GM19467 (cell line): ENCODE data around the gene ATAT1.
"Not testable (repeated sequence)": the region's sequence is repeated elsewhere in the genome, so short reads cannot be mapped to it uniquely, and the experiment has no call there.

Experiments used
- ATAC-seq: cut with Tn5 transposase; IDR thresholded peaks from one replicate; pipeline ENCODE4 v1.9.1; 2021; ENCODE audit warnings: mild to moderate bottlenecking, moderate library complexity; ENCODE audit not compliant: unreplicated experiment

ATAT1 gene

DNA sequence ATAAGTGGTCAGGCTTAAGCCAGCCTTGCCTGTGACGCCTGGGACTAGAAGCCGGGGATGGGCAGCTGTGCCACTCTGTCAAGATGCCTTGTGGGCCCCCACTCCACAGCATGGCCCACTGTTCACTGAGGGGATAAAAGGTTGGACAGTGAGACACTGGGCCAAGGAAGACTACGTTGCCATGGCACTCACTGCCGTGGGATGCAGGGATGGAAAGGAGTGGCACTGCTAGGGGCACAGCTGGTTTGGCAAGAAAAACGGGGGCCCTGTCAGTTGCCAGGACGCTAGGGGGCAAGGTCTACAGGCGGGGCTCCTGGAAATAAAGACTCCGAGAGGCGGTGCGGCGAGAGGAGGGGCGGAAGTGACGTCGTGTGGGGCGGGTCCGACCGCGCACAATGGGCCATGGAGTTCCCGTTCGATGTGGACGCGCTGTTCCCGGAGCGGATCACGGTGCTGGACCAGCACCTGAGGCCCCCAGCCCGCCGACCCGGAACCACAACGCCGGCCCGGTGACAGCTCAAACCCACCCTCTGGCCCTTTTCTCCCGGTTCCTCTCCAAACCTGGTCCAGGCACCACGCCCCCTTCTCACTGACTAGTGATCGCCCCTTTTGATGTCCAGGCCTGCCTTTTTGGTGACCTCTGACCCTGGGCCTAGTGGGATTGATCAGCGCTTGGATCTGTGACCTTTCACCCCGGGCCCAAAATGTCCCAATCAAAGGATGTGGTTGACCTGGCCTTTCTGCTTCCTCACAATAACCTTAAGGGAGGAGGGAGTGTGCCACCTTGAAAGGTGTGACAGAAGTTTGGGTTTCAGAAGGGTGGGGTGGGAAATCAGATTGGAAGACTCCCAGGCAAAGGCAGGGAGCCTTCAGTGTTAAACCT lies at the start of gene ATAT1:
TSS of gene ATAT1 (plus strand) at position 391 of the 883 bp plus-strand sequence.
- peak; percentile 54 for ATAC-seq

DNA sequence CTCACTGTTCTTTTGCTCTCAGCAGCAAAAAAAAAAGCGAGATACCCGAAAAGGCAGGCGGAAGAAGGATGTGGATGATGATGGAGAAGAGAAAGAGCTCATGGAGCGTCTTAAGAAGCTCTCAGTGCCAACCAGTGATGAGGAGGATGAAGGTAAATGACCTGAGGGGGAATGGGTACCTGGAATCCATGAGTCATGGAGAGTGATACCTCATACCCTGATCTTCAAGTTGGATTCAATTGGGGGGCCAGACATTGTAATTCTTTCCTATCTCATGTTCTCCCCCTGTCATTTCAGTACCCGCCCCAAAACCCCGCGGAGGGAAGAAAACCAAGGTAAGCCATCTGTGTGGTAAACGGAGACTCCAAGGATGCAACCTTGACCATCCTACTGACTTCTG lies 48.6 kb upstream of the ATAT1 start:
- ATAC-seq = no peak

DNA sequence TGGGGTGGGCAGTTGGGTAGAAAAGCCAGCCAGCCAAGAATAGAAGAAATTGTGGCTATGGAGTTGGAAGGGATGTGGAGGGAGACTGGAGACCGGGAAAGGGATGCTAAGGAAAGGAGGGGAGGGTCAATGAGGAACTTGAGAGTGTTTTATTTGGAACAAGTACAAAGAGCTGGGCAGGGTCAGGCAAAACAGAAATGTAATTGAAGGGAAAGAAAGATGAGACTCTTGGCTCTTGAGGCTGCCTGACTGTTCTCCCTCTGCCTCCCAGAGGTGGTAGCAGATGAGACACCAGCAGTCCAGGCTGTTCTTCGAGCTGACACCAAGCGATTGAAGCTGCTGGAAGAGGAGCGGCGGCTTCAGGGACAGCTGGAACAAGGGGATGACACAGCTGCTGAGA lies 42.8 kb upstream of the ATAT1 start:
- no peak for ATAC-seq

DNA sequence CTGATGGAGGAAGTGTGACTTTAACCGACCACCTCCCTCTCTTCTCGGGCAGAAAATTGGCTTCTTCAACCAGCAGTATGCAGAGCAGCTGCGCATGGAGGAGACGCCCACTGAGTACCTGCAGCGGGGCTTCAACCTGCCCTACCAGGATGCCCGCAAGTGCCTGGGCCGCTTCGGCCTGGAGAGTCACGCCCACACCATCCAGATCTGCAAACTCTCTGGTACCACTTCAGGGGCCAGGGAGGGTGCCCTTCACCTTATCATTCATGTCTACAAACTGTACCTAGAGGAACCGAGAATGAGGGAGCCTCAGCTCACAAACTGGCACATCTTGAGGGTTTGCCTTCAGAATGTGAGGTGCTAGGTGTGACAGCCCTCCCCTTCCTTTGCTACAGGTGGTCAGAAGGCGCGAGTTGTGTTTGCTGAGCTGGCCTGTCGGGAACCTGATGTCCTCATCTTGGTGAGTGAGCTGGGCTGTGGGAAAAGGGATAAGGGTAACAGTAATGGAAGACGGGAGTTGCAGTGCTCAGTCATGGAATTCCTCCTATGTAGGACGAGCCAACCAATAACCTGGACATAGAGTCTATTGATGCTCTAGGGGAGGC lies 36.8 kb upstream of the ATAT1 start:
- ATAC-seq = no peak

- no peak for ATAC-seq
Measured at GRCh38 chr6:30590509-30590908, 36.2 kb upstream of the ATAT1 start.

DNA sequence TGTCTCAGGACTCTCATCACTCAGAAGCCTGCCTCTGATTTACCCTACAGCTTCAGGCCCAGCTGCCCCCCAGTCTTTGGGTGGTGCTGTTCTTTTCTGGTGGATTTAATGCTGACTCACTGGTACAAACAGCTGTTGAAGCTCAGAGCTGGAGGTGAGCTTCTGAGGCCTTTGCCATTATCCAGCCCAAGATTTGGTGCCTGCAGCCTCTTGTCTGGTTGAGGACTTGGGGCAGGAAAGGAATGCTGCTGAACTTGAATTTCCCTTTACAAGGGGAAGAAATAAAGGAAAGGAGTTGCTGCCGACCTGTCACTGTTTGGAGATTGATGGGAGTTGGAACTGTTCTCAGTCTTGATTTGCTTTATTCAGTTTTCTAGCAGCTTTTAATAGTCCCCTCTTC lies 35.7 kb upstream of the ATAT1 start:
- no peak for ATAC-seq

DNA sequence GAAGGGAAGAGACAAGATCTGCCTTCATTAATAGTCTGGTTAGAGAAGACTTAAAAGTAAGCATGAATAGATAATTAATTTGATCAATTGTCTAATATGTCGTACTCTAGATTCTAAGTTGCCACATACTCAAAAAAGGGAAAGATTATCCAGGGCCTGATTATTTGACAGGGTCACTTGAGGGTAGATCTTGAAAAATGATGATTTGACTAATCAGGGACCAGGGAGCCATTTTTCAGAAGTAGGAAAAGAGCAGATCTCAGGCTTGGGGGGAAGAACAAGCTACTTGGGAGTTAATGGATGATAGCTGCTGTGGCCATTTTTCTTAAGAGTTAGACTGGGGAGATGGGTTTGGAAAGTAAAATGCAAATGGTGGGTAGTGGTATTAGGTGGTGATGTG lies 34.4 kb upstream of the ATAT1 start:
- ATAC-seq = no peak

DNA sequence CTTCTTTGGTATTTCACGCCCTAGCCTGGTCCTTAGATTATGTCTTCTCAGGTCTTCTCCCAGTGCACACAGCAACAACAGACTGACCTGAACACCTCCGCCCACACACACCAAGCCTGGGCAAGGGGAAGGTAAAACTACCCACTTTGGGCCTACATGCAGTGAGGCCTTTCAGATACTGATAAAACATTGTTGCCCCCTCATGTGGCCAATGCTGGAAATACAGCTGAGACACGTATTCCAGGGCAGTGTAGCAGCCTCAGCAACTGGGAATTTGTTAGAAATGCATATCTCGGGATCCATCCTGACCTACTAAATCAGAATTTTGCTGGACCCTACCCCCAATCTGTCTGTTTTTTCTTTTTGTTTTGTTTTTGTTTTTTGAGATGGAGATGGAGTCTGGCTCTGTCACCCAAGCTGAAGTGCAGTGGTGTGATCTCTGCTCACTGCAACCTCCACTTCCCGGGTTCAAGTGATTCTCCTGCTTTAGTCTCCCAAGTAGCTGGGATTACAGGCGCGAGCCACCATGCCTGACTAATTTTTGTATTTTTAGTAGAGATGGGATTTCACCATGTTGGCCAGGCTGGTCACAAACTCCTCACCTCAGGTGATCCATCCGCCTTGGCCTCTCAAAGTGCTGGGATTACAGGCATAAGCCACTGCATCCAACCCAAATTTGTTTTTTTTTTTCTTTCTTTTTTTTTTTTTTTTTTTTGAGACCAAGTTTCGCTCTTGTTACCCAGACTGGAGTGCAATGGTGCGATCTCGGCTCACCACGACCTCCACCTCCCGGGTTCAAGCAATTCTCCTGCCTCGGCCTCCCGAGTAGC lies 29.1 kb upstream of the ATAT1 start:
- ATAC-seq = not testable (repeated sequence)

- ATAC-seq = no peak
Measured at GRCh38 chr6:30598912-30599624, 27.6 kb upstream of the ATAT1 start.

GRCh38 chr6:30599625-30600324 lies 26.9 kb upstream of the ATAT1 start:
- ATAC-seq = no peak

GRCh38 chr6:30600451-30600961 lies 26.2 kb upstream of the ATAT1 start:
- no peak for ATAC-seq

DNA sequence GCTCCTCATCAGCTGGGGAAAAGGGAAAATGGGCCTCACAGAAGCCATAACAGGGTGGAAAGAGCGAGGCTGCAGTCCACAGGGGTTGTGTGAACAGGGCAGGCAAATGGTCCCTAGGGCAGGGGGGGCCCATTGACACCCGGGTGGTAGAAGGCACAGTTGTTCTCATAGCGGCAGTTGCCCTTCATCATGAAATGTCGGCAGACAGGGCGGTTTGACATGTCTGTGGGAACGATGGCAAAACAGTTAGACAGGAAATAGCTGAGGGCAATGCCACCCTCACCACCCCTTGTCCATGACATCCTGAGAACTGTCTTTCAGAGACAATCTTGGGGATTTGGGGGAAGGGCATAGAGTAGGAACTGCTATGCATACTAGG lies 25.2 kb upstream of the ATAT1 start:
- no peak for ATAC-seq

GRCh38 chr6:30601815-30602641 lies 24.6 kb upstream of the ATAT1 start:
- no peak for ATAC-seq

GRCh38 chr6:30603961-30604360 lies 22.7 kb upstream of the ATAT1 start:
- ATAC-seq = no peak

DNA sequence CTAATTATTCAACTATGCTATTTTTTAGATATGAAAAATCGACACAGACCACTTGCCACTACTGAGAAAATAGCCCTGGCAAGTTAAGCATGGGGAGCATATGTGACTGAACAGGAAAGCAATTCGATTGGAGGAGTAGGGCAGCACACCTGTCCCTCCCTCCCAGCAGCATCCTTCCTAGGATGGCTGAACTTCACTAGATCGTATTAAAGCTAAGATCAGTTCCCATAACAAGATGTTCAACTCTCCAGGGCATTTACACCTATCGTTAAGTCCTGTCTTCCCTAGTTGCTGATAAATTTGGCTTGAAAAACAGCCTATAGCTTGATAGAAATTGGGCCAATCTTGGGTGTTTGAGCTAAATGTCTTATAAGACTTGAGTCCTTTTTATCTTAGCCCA lies 16.6 kb upstream of the ATAT1 start:
- no peak for ATAC-seq

GRCh38 chr6:30611150-30611855 lies 15.4 kb upstream of the ATAT1 start:
- no peak for ATAC-seq

DNA sequence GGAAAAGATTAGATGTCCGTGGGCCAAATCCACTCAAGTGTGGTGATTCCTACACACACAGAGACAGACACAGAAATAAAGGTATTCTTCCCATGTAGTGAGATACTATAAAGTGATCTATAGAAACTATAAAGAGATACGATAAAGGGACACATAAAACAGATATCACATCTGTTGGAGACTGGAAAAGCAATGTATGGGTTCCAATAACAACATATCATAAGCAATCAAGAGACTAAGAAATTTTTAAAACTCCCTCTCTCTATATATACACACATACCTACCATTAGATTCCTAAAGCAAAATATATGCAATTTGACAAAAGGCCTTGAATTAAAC lies 14.8 kb upstream of the ATAT1 start:
- no peak for ATAC-seq

DNA sequence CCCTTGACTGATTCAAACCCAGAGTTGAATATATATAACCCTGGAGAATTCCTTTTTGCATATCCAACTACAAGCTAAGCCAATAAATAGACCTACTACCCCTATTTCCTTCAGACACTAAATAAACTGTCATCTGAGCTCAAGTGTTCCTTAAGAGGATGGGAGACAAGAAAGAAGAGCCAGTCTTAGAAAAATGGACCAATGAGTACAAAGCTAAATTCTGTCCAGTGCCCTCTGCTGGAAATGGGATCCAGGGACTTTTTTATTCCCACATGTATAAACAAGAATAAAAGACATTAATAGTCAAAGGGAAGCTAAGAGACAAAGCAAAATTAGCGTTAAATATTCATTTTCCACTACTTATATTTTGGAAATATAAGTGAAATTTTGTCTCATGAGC lies 14.5 kb upstream of the ATAT1 start:
- ATAC-seq = no peak
